EH (cell line): ENCODE measurements around the gene LOXHD1.

Source experiments
- DNase-seq: peaks from one replicate; pipeline ENCODE4 v3.0.0-alpha.2; 2015; ENCODE audit warnings: low read depth

Gene LOXHD1, protein sequence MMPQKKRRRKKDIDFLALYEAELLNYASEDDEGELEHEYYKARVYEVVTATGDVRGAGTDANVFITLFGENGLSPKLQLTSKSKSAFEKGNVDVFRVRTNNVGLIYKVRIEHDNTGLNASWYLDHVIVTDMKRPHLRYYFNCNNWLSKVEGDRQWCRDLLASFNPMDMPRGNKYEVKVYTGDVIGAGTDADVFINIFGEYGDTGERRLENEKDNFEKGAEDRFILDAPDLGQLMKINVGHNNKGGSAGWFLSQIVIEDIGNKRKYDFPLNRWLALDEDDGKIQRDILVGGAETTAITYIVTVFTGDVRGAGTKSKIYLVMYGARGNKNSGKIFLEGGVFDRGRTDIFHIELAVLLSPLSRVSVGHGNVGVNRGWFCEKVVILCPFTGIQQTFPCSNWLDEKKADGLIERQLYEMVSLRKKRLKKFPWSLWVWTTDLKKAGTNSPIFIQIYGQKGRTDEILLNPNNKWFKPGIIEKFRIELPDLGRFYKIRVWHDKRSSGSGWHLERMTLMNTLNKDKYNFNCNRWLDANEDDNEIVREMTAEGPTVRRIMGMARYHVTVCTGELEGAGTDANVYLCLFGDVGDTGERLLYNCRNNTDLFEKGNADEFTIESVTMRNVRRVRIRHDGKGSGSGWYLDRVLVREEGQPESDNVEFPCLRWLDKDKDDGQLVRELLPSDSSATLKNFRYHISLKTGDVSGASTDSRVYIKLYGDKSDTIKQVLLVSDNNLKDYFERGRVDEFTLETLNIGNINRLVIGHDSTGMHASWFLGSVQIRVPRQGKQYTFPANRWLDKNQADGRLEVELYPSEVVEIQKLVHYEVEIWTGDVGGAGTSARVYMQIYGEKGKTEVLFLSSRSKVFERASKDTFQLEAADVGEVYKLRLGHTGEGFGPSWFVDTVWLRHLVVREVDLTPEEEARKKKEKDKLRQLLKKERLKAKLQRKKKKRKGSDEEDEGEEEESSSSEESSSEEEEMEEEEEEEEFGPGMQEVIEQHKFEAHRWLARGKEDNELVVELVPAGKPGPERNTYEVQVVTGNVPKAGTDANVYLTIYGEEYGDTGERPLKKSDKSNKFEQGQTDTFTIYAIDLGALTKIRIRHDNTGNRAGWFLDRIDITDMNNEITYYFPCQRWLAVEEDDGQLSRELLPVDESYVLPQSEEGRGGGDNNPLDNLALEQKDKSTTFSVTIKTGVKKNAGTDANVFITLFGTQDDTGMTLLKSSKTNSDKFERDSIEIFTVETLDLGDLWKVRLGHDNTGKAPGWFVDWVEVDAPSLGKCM (N-terminal part only)

GRCh38 chr18:46657115-46657955, at the start of gene LOXHD1:
Gene LOXHD1 (minus strand): TSS chr18:46657220. CDS start chr18:46657033, 187 bp downstream.
- DNase-seq, result no peak

DNA sequence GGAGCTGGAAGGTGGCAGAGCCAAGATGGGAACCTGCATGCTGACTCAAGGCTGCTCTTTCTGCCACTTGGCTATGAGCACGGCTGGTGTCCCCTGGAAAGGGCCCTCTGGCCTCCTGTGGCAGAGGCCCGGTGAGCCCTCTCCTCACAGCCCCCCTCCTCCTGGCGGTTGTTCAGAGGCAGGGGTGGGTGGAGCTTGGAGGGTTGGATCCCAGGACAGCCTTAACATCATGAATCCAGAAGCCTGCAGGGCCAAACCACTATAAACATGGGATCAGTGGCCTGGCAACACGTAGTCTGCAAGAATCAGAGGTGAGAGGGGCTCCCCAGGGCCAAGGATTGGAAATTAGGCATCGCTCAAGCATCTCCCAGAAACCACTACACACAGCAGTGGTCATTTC, 48.5 kb upstream of the LOXHD1 start:
- DNase-seq, result no peak

- DNase-seq, result no peak
These were observed 47.8 kb upstream of the LOXHD1 start for GRCh38 chr18:46704816-46705215.

- DNase-seq, result no peak
These were observed 47.2 kb upstream of the LOXHD1 start for GRCh38 chr18:46704189-46704588.

GRCh38 chr18:46702471-46702870, 45.5 kb upstream of the LOXHD1 start:
- no peak for DNase-seq

DNA sequence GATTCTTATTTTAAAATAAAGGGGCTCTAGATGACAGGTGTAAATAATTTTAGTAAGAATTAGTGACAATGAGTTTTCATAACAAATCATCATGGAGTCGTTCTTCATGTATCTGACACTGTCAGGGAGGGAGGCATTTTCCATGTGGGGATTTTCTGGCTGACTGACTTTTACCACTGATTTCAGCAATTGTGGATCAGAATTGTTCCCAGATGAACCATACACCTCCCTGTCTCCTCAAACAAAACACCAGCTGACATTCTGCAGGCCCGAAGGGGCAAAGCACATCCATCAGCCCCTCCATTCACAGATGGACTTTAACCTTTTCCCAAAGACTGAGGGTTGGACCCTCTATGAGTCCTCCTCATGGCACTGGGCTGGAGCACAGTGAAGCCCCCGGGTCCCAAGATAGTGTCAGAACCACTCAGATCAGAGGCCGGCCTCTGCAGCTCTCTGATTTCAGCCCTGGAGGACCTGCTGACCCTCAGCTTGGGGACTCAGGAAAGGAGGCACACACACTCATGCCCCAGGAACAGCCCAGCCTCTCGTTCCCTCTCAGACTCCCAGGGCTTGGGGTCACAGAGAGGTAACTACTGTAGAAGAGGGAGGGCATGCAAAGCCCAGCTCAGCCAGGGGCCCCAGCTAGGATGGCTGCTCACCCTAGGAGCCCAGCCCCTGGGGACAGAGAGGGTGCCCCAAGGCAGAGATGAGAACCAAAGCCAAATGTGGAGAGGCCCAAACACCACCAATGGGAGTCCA, 43.2 kb upstream of the LOXHD1 start:
- DNase-seq, result no peak

GRCh38 chr18:46696702-46697101, 39.7 kb upstream of the LOXHD1 start:
- DNase-seq, result no peak

GRCh38 chr18:46696268-46696667, 39.2 kb upstream of the LOXHD1 start:
- DNase-seq, result no peak

GRCh38 chr18:46693996-46694395, 37.0 kb upstream of the LOXHD1 start:
- no peak for DNase-seq

GRCh38 chr18:46688853-46689525, 32.0 kb upstream of the LOXHD1 start:
- no peak for DNase-seq

DNA sequence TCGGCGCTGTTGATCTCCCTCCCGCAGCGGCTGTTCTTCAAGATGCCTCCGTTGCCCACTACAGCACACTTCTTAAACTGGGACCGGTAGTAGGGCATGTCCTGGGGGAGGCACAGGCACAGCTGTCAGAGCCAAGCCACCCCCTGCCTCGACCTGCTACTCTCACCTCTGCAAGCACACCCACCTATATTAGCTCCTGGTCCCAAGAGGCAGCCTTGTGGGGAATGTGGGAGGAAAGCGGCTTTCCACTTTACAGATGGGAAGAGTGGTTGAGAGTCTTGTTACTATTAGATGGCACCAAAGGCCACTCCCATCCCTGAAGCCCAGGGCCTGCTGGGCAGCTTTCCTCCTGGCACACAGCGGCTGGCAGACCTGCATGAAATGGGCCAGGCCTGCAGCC, 29.2 kb upstream of the LOXHD1 start:
- no peak for DNase-seq

- no peak for DNase-seq
These were observed 26.2 kb upstream of the LOXHD1 start for GRCh38 chr18:46683252-46683651.

GRCh38 chr18:46680784-46681695, 24.0 kb upstream of the LOXHD1 start:
- DNase-seq, result no peak

- no peak for DNase-seq
These were observed 23.0 kb upstream of the LOXHD1 start for GRCh38 chr18:46679846-46680598.

- no peak for DNase-seq
These were observed 21.9 kb upstream of the LOXHD1 start for GRCh38 chr18:46678785-46679399.

GRCh38 chr18:46678041-46678440, 21.0 kb upstream of the LOXHD1 start:
- no peak for DNase-seq

DNA sequence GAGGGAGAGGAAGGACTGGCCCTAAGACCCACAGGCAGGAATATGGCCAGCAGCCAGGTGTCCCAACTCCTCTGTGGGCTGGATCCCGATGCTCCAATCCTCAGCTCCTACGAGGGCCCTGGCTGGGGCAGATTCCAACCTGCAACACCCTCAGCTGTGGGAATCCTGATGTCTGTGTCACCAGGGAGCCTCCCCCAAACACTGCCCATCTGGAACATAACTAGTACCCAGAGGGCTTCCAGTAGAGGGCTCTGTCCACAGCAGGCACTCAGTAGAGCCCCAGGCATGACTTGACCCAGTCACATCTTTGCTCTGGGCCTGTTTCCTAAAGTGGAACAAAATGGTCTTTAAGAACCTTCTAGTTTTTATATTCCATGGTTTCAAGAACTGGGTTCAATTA, 20.6 kb upstream of the LOXHD1 start:
- peak; percentile 19 for DNase-seq
